ENCODE results near the gene BICDL2.

BICDL2 gene

GRCh38 chr16:3022684-3023414 is 13.9 kb downstream of the BICDL2 start (continued):
- TF ChIP-seq ZBTB11 (tag by site-specific recombination; conservative IDR thresholded peaks at IDR 0.05; ENCODE audit: low read depth) = no peak
- no peak for TF ChIP-seq ZNF660 (tag by site-specific recombination; IDR thresholded peaks at IDR 0.05)
- TF ChIP-seq AEBP2 (tag by site-specific recombination; IDR thresholded peaks at IDR 0.05; ENCODE audit: borderline replicate concordance) = no peak
- TF ChIP-seq ZNF645 (tag by site-specific recombination; IDR thresholded peaks at IDR 0.05) = no peak
- no peak for TF ChIP-seq ZNF677 (tag by site-specific recombination; IDR thresholded peaks at IDR 0.05)
- no peak for TF ChIP-seq BCL11B (tag by site-specific recombination; IDR thresholded peaks at IDR 0.05; ENCODE audit: low read depth)
- TF ChIP-seq HOXD13 (CRISPR knock-in tag; IDR thresholded peaks at IDR 0.05; ENCODE audit: borderline replicate concordance) = no peak
- TF ChIP-seq ZNF843 (tag by site-specific recombination; IDR thresholded peaks at IDR 0.05) = no peak
- peak; percentile 12; the same call in 1 of the 2 replicates for TF ChIP-seq ZXDB (tag by site-specific recombination; IDR thresholded peaks at IDR 0.05)
- TF ChIP-seq ZNF626 (tag by site-specific recombination; IDR thresholded peaks at IDR 0.05) = no peak
- TF ChIP-seq ZNF24 (tag by site-specific recombination; IDR thresholded peaks at IDR 0.05) = no peak
- TF ChIP-seq PRDM10 (tag by site-specific recombination; IDR thresholded peaks at IDR 0.05) = no peak
- no peak for TF ChIP-seq ZNF394 (tag by site-specific recombination; IDR thresholded peaks at IDR 0.05; ENCODE audit: borderline replicate concordance)
- no peak for TF ChIP-seq ZNF791 (tag by site-specific recombination; IDR thresholded peaks at IDR 0.05)
- TF ChIP-seq ZNF580 (tag by site-specific recombination; IDR thresholded peaks at IDR 0.05) = no peak
- TF ChIP-seq ZNF169 (tag by site-specific recombination; IDR thresholded peaks at IDR 0.05) = no peak
- no peak for TF ChIP-seq YY2 (tag by site-specific recombination; IDR thresholded peaks at IDR 0.05)
- TF ChIP-seq ZNF423 (tag by site-specific recombination; IDR thresholded peaks at IDR 0.05) = no peak
- peak; percentile 91; the same call in 1 of the 2 replicates for TF ChIP-seq ZNF76 (tag by site-specific recombination; IDR thresholded peaks at IDR 0.05; ENCODE audit: borderline replicate concordance, low read depth)
- TF ChIP-seq PRDM6 (tag by site-specific recombination; IDR thresholded peaks at IDR 0.05) = no peak
- TF ChIP-seq ZFP37 (tag by site-specific recombination; IDR thresholded peaks at IDR 0.05) = peak; percentile 41; the same call in 1 of the 2 replicates
- no peak for TF ChIP-seq ZNF670 (tag by site-specific recombination; IDR thresholded peaks at IDR 0.05; ENCODE audit: low read depth)
- no peak for TF ChIP-seq ZNF23 (tag by site-specific recombination; IDR thresholded peaks at IDR 0.05; ENCODE audit: borderline replicate concordance)
- no peak for TF ChIP-seq CTCF (tag by site-specific recombination; IDR thresholded peaks at IDR 0.05)
- no peak for TF ChIP-seq ZNF366 (tag by site-specific recombination; conservative IDR thresholded peaks at IDR 0.05)
- TF ChIP-seq ZNF629 (tag by site-specific recombination; IDR thresholded peaks at IDR 0.05) = no peak; the same call in 1 of the 2 replicates

All from HEK293 (cell line).